Panc1 (cell line): ENCODE results near the gene AANAT. TPM values are rescaled to one million over a fixed set of nuclear protein-coding genes. Genes with fewer than 3 reads are reported as not detected.

Experiments
- ATAC-seq: fragments of 200-7000 bp; cut with Tn5 transposase; 2 replicates; pipeline ENCODE4 v1.9.1; 2020; ENCODE audit warnings: mild to moderate bottlenecking, moderate library complexity
- BruUV-seq: library from RNA; stranded (reverse); fragments of 400-500 nt; replicated peaks from 2 replicates; lab custom pipeline; 2021; lab: Mats Ljungman, UMichigan
- CTCF ChIA-PET: fragments of 300-600 bp; sonication (Branson Sonifier 250); formaldehyde crosslinking; loops from one replicate; lab custom pipeline; 2022; ENCODE audit warnings: antibody characterized with exemption; lab: Charles Lee
- POLR2A ChIA-PET: fragments of 300-600 bp; sonication (Branson Sonifier 250); formaldehyde crosslinking; loops from one replicate; lab custom pipeline; 2022; ENCODE audit warnings: antibody characterized with exemption; lab: Charles Lee
- DNase-seq: peaks from one replicate; pipeline ENCODE4 v3.0.0-alpha.2; 2010; ENCODE audit warnings: low read depth, low spot score
- H3K27ac ChIP-seq: 2 replicates; pipeline ENCODE4 v1.5.1; 2011; ENCODE audit warnings: mild to moderate bottlenecking, low read length, inconsistent platforms
- H3K27me3 ChIP-seq: fragments of 200-500 bp; sonication (Bioruptor generic); 2 replicates; pipeline ENCODE4 v1.6.0; 2014; ENCODE audit warnings: low read length, inconsistent platforms; ENCODE audit not compliant: control insufficient read depth, insufficient read depth
- H3K36me3 ChIP-seq: fragments of 200-500 bp; sonication (Bioruptor generic); 2 replicates; pipeline ENCODE4 v1.5.1; 2014; ENCODE audit warnings: inconsistent platforms, mild to moderate bottlenecking, low read length, moderate library complexity; ENCODE audit not compliant: control insufficient read depth, insufficient read depth
- H3K4me1 ChIP-seq: 2 replicates; pipeline ENCODE4 v1.5.1; 2011; ENCODE audit warnings: inconsistent platforms, mild to moderate bottlenecking, low read length, moderate library complexity; ENCODE audit not compliant: control insufficient read depth, insufficient read depth
- H3K4me3 ChIP-seq, 2 experiments: 2 replicates each; pipeline ENCODE4 v1.5.1; 2011 to 2012; ENCODE audit warnings: low read depth in 2 of 2, low read length in 2 of 2, mild to moderate bottlenecking in 2 of 2, inconsistent platforms in 1 of 2, moderate library complexity in 1 of 2
- H3K9me3 ChIP-seq: fragments of 200-500 bp; sonication (Bioruptor generic); 2 replicates; pipeline ENCODE4 v1.5.1; 2014; ENCODE audit warnings: low read depth, mild to moderate bottlenecking, inconsistent platforms, low read length, moderate library complexity; ENCODE audit not compliant: control insufficient read depth, insufficient read depth
- CTCF ChIP-seq: fragments of 450-650 bp; IDR thresholded peaks from 2 replicates; pipeline ENCODE4 v1.5.1; 2017; ENCODE audit warnings: mild to moderate bottlenecking
- POLR2AphosphoS5 ChIP-seq: IDR thresholded peaks from 2 replicates; pipeline ENCODE4 v1.6.1; 2012; ENCODE audit warnings: mild to moderate bottlenecking, low read depth, low read length, moderate library complexity
- REST ChIP-seq, 2 experiments: IDR thresholded peaks; 2 replicates each; pipeline ENCODE4 v1.6.1; 2011 to 2012; ENCODE audit warnings: low read depth in 2 of 2, control low read depth in 1 of 2, low read length in 1 of 2, mild to moderate bottlenecking in 1 of 2, moderate library complexity in 1 of 2; ENCODE audit not compliant: insufficient read depth in 1 of 2
- SIN3A ChIP-seq: IDR thresholded peaks from 2 replicates; pipeline ENCODE4 v1.6.1; 2012; ENCODE audit warnings: low read depth, mild to moderate bottlenecking, low read length, moderate library complexity, borderline replicate concordance; ENCODE audit not compliant: insufficient read depth
- TCF7L2 ChIP-seq: IDR thresholded peaks from 2 replicates; pipeline ENCODE4 v1.6.1; 2011; ENCODE audit warnings: mild to moderate bottlenecking, low read depth, low read length, inconsistent platforms
- in situ Hi-C: cut with HindIII; loops from 2 replicates; pipeline ENCODE4 v1.10.0; 2016; ENCODE audit warnings: low sequenced_read_pairs, low pct_unique_long_range_greater_than_20kb
- intact Hi-C: fragments of 100-400 bp; cut with micrococcal nuclease; formaldehyde crosslinking; loops from one replicate; pipeline ENCODE4 v1.10.0; 2022; ENCODE audit not compliant: unreplicated experiment
- total RNA-seq: library from RNA; stranded (reverse); gene quantifications from one replicate; pipeline ENCODE4 v1.2.1, GENCODE V29; 2021; ENCODE audit not compliant: unreplicated experiment

Gene AANAT
- total RNA-seq, 1 experiment from 2014 or later = not detected

GRCh38 chr17:76427501-76428231 is 39.7 kb upstream of the AANAT start:
- H3K4me3 ChIP-seq = no peak overlapping the region
- TF ChIP-seq CTCF = no peak
- no peak for TF ChIP-seq TCF7L2
- TF ChIP-seq REST (IDR thresholded peaks at IDR 0.05; ENCODE audit: insufficient read depth in 1 of 2, low read depth in 2 of 2, low read length in 1 of 2) = no peak
- TF ChIP-seq POLR2AphosphoS5 = no peak
- no peak for TF ChIP-seq SIN3A
- intact Hi-C loops = no loop called here
- ATAC-seq (no peak), DNase-seq (no peak)
- ChIA-PET POLR2A (interaction anchor here (0.6 kb wide), 2 partner anchors 76 to 99 kb away, joined by 3 to 4 read pairs; no protein-coding TSS in a partner anchor), CTCF (interaction anchor here (0.6 to 1.1 kb wide), 2 partner anchors 19 to 109 kb away, joined by 3 to 4 read pairs; no protein-coding TSS in a partner anchor)
- no peak overlapping the region for H3K27ac ChIP-seq
- in situ Hi-C loops = no loop called here
- no peaks in the 10 kb centered on the region for H3K4me1 ChIP-seq
- no peaks in the 10 kb centered on the region for H3K36me3 ChIP-seq
- BruUV-seq = no TSS peak
- no peaks in the 10 kb centered on the region for H3K9me3 ChIP-seq
- no peaks in the 10 kb centered on the region for H3K27me3 ChIP-seq

- in situ Hi-C loops = no loop called here
- Histone ChIP-seq H3K4me3 (no peak overlapping the region), H3K27me3 (no peaks in the 10 kb centered on the region), H3K27ac (no peak overlapping the region), H3K36me3 (no peaks in the 10 kb centered on the region), H3K9me3 (no peaks in the 10 kb centered on the region), H3K4me1 (no peaks in the 10 kb centered on the region)
- TF ChIP-seq POLR2AphosphoS5 (no peak), REST (IDR thresholded peaks at IDR 0.05; ENCODE audit: insufficient read depth in 1 of 2, low read depth in 2 of 2, low read length in 1 of 2) (no peak), TCF7L2 (no peak), CTCF (no peak), SIN3A (no peak)
- ChIA-PET POLR2A (interaction anchor here (0.6 kb wide), 2 partner anchors 77 to 100 kb away, joined by 3 to 4 read pairs; no protein-coding TSS in a partner anchor), CTCF (interaction anchor here (0.6 to 1.1 kb wide), 2 partner anchors 20 to 110 kb away, joined by 3 to 4 read pairs; no protein-coding TSS in a partner anchor)
- intact Hi-C loops = no loop called here
- no TSS peak for BruUV-seq
- ATAC-seq (no peak), DNase-seq (no peak)
Measured at GRCh38 chr17:76428511-76428910, 38.9 kb upstream of the AANAT start.
